ENCODE data around the gene SOS1. TPM values are rescaled to one million over a fixed set of nuclear protein-coding genes. Genes with fewer than 3 reads are reported as not detected.

SOS1 gene
- total RNA-seq, 1 experiment from 2014 or later: 28.4 TPM

DNA sequence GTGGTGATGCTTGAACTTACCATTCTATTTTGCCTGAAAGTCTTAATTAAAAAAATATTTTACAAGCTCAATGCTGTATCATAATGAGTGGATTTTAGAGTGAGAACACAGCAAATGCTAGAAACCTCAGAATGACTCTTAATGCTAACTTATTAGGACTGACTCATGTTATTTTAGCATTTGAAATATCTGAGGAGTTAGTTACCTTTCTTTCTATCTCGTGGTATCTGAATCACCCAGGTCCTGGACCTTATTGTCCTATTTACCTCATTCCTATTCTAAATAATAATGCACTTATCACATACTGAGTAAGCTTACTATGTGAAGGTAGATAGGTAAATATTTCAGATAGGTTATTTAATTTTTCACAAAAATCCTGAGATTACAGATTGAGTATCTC, 70.7 kb downstream of the SOS1 start (continued):
- TF ChIP-seq, protein P1, sequence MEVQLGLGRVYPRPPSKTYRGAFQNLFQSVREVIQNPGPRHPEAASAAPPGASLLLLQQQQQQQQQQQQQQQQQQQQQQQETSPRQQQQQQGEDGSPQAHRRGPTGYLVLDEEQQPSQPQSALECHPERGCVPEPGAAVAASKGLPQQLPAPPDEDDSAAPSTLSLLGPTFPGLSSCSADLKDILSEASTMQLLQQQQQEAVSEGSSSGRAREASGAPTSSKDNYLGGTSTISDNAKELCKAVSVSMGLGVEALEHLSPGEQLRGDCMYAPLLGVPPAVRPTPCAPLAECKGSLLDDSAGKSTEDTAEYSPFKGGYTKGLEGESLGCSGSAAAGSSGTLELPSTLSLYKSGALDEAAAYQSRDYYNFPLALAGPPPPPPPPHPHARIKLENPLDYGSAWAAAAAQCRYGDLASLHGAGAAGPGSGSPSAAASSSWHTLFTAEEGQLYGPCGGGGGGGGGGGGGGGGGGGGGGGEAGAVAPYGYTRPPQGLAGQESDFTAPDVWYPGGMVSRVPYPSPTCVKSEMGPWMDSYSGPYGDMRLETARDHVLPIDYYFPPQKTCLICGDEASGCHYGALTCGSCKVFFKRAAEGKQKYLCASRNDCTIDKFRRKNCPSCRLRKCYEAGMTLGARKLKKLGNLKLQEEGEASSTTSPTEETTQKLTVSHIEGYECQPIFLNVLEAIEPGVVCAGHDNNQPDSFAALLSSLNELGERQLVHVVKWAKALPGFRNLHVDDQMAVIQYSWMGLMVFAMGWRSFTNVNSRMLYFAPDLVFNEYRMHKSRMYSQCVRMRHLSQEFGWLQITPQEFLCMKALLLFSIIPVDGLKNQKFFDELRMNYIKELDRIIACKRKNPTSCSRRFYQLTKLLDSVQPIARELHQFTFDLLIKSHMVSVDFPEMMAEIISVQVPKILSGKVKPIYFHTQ (CRISPR knock-in tag; IDR thresholded peaks at IDR 0.05): no peak
- no peak for TF ChIP-seq ZNF671 (CRISPR knock-in tag; IDR thresholded peaks at IDR 0.05)
- TF ChIP-seq MLX (CRISPR knock-in tag; IDR thresholded peaks at IDR 0.05): no peak
- TF ChIP-seq ARID4B (CRISPR knock-in tag; IDR thresholded peaks at IDR 0.05; ENCODE audit: borderline replicate concordance): no peak
- no peak for TF ChIP-seq NFE2L1 (CRISPR knock-in tag; IDR thresholded peaks at IDR 0.05)
- TF ChIP-seq OVOL2 (CRISPR knock-in tag; IDR thresholded peaks at IDR 0.05; ENCODE audit: borderline replicate concordance): no peak
- no peak for TF ChIP-seq CREB1 (CRISPR knock-in tag; IDR thresholded peaks at IDR 0.05)
- no peak for TF ChIP-seq PRDM15 (CRISPR knock-in tag; IDR thresholded peaks at IDR 0.05)
- TF ChIP-seq ZBTB21 (CRISPR knock-in tag; IDR thresholded peaks at IDR 0.05; ENCODE audit: borderline replicate concordance): no peak
- TF ChIP-seq ESRRA (CRISPR knock-in tag; IDR thresholded peaks at IDR 0.05; ENCODE audit: borderline replicate concordance): no peak

DNA sequence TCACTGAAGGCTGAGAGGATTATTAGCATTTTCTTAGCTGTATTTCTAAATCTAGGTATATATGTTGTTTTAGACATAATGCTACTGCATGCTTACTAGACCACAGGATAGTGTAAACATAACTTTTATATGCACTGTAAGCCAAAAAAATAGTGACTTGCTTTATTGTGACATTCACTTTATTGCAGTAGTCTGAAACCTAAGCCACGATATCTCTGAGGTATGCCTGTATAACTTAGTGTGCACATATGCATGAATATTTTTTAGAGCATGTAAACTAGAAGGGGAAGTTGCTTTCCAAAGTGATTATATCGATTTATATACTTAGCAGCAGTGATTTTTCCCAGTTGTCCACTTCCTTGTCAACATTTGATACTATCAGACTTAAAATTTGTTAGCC, 81.8 kb downstream of the SOS1 start:
- H3K4me1 Mint-ChIP-seq: no peaks in the 10 kb centered on the region
- TF ChIP-seq, protein P2, sequence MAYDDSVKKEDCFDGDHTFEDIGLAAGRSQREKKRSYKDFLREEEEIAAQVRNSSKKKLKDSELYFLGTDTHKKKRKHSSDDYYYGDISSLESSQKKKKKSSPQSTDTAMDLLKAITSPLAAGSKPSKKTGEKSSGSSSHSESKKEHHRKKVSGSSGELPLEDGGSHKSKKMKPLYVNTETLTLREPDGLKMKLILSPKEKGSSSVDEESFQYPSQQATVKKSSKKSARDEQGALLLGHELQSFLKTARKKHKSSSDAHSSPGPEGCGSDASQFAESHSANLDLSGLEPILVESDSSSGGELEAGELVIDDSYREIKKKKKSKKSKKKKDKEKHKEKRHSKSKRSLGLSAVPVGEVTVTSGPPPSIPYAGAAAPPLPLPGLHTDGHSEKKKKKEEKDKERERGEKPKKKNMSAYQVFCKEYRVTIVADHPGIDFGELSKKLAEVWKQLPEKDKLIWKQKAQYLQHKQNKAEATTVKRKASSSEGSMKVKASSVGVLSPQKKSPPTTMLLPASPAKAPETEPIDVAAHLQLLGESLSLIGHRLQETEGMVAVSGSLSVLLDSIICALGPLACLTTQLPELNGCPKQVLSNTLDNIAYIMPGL (CRISPR knock-in tag; IDR thresholded peaks at IDR 0.05): no peak
- TF ChIP-seq FOXK1 (CRISPR knock-in tag; IDR thresholded peaks at IDR 0.05) (no peak), KAT7 (CRISPR knock-in tag; IDR thresholded peaks at IDR 0.05; ENCODE audit: borderline replicate concordance) (no peak), GABPB1 (CRISPR knock-in tag; IDR thresholded peaks at IDR 0.05) (no peak), TEAD1 (CRISPR knock-in tag; IDR thresholded peaks at IDR 0.05) (no peak), HMGA2 (CRISPR knock-in tag; IDR thresholded peaks at IDR 0.05) (no peak), IRF2 (CRISPR knock-in tag; IDR thresholded peaks at IDR 0.05; ENCODE audit: borderline replicate concordance, low read depth) (no peak), JAZF1 (CRISPR knock-in tag; IDR thresholded peaks at IDR 0.05) (no peak), PRRX2 (CRISPR knock-in tag; IDR thresholded peaks at IDR 0.05) (no peak), MXD4 (CRISPR knock-in tag; IDR thresholded peaks at IDR 0.05; ENCODE audit: borderline replicate concordance) (no peak)
- TF ChIP-seq, protein P3, sequence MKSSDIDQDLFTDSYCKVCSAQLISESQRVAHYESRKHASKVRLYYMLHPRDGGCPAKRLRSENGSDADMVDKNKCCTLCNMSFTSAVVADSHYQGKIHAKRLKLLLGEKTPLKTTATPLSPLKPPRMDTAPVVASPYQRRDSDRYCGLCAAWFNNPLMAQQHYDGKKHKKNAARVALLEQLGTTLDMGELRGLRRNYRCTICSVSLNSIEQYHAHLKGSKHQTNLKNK (CRISPR knock-in tag; IDR thresholded peaks at IDR 0.05): no peak
- TF ChIP-seq, protein P4, sequence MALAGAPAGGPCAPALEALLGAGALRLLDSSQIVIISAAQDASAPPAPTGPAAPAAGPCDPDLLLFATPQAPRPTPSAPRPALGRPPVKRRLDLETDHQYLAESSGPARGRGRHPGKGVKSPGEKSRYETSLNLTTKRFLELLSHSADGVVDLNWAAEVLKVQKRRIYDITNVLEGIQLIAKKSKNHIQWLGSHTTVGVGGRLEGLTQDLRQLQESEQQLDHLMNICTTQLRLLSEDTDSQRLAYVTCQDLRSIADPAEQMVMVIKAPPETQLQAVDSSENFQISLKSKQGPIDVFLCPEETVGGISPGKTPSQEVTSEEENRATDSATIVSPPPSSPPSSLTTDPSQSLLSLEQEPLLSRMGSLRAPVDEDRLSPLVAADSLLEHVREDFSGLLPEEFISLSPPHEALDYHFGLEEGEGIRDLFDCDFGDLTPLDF (CRISPR knock-in tag; IDR thresholded peaks at IDR 0.05): no peak
- TF ChIP-seq, protein P5, sequence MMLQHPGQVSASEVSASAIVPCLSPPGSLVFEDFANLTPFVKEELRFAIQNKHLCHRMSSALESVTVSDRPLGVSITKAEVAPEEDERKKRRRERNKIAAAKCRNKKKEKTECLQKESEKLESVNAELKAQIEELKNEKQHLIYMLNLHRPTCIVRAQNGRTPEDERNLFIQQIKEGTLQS (CRISPR knock-in tag; conservative IDR thresholded peaks at IDR 0.05): no peak
- DNase-seq (ENCODE audit: low spot score) (no peak), ATAC-seq (no peak)
- no peak overlapping the region for H3K27ac Mint-ChIP-seq
- no peaks in the 10 kb centered on the region for H3K9me3 Mint-ChIP-seq
- no peaks in the 10 kb centered on the region for H3K27me3 Mint-ChIP-seq (ENCODE audit: low read depth)
- POLR2A ChIA-PET: no interaction called here
- H3K36me3 Mint-ChIP-seq: peaks cover 10% of the 10 kb centered on the region
- H3K4me3 Mint-ChIP-seq: no peak overlapping the region
- CTCF ChIA-PET: no interaction called here

Measured in WTC11 (cell line).